ENCODE data around the gene NELFCD.

GRCh38 chr20:59031564-59032022, 50.5 kb downstream of the NELFCD start:
- TF ChIP-seq CTCF (IDR thresholded peaks at IDR 0.05) (no peak), POLR2A (IDR thresholded peaks at IDR 0.05) (no peak)
